Erythroblast (primary cell): ENCODE data around the gene FBXL17.

Experiments used
- GATA1 ChIP-seq: IDR thresholded peaks from 2 replicates; pipeline ENCODE4 v1.6.1; 2011; ENCODE audit warnings: low read depth, mild to moderate bottlenecking, control low read depth, low read length, moderate library complexity
- POLR2A ChIP-seq: IDR thresholded peaks from 2 replicates; pipeline ENCODE4 v1.6.1; 2011; ENCODE audit warnings: mild to moderate bottlenecking, low read length

GRCh38 chr5:107997338-107997980, 384.4 kb downstream of the FBXL17 start:
- TF ChIP-seq POLR2A = no peak
- TF ChIP-seq GATA1 = no peak
